Measurements from ENCODE around the gene URAD. TPM values are rescaled to one million over a fixed set of nuclear protein-coding genes. Genes with fewer than 3 reads are reported as not detected.
"Not testable (repeated sequence)": the region's sequence is repeated elsewhere in the genome, so short reads cannot be mapped to it uniquely, and the experiment has no call there.

The URAD gene
- total and polyA plus RNA-seq, 7 experiments from 2014 or later = not detected

GRCh38 chr13:27965343-27965739 is 23.2 kb downstream of the URAD start:
- no peaks in the 10 kb centered on the region for H3K9me3 ChIP-seq (ENCODE audit: control insufficient read depth in 2 of 3, low read length in 3 of 3)
- Mint-ChIP-seq H3K27me3 (peaks cover 64 to 83% (median 75%) of the 10 kb centered on the region in 5 donors), H3K36me3 (no peaks in the 10 kb centered on the region), H3K4me1 (peaks cover 6 to 32% (median 20%) of the 10 kb centered on the region in 7 donors), H3K4me3 (no peak overlapping the region), H3K9me3 (no peaks in the 10 kb centered on the region), H3K27ac (no peak overlapping the region)
- H3K4me1 ChIP-seq (ENCODE audit: control insufficient read depth in 2 of 2, insufficient read depth in 2 of 2, low read length in 2 of 2) = no peaks in the 10 kb centered on the region
- ATAC-seq = no peak
- no peaks in the 10 kb centered on the region for H3K36me3 ChIP-seq (ENCODE audit: control insufficient read depth in 2 of 3, insufficient read depth in 3 of 3, low read length in 3 of 3)
- ChIA-PET CTCF (no interaction called here), POLR2A (no interaction called here)
- H3K4me3 ChIP-seq (ENCODE audit: low read length) = no peak overlapping the region
- intact Hi-C loops (cut with micrococcal nuclease) = loop anchor here in 1 of 2 donors (5.0 kb wide), 1 partner anchor 178 kb away; no protein-coding TSS in a partner anchor
- no peak for DNase-seq
- H3K27ac ChIP-seq (ENCODE audit: low read depth, low read length) = no peak overlapping the region
- H3K27me3 ChIP-seq (ENCODE audit: control insufficient read depth in 2 of 2, insufficient read depth in 2 of 2, low read length in 2 of 2) = peaks cover 5 to 15% of the 10 kb centered on the region in 2 donors

- POLR2A ChIA-PET = no interaction called here
- Mint-ChIP-seq H3K36me3 (no peaks in the 10 kb centered on the region), H3K9me3 (no peaks in the 10 kb centered on the region), H3K4me3 (no peak overlapping the region), H3K4me1 (peaks cover 10 to 34% (median 22%) of the 10 kb centered on the region in 7 donors), H3K27ac (no peak overlapping the region), H3K27me3 (peaks cover 65 to 83% (median 75%) of the 10 kb centered on the region in 5 donors)
- Histone ChIP-seq H3K27ac (ENCODE audit: low read depth, low read length) (no peak overlapping the region), H3K4me1 (ENCODE audit: control insufficient read depth in 2 of 2, insufficient read depth in 2 of 2, low read length in 2 of 2) (no peaks in the 10 kb centered on the region), H3K9me3 (ENCODE audit: control insufficient read depth in 2 of 3, low read length in 3 of 3) (no peaks in the 10 kb centered on the region), H3K27me3 (ENCODE audit: control insufficient read depth in 2 of 2, insufficient read depth in 2 of 2, low read length in 2 of 2) (peaks cover 5 to 20% of the 10 kb centered on the region in 2 donors), H3K4me3 (ENCODE audit: low read length) (no peak overlapping the region), H3K36me3 (ENCODE audit: control insufficient read depth in 2 of 3, insufficient read depth in 3 of 3, low read length in 3 of 3) (no peaks in the 10 kb centered on the region)
- CTCF ChIA-PET = interaction anchor here (0.6 kb wide), 1 partner anchor 126 kb away, joined by 3 read pairs; no protein-coding TSS in a partner anchor
- intact Hi-C loops (cut with micrococcal nuclease) = loop anchor here in 1 of 2 donors (5.0 kb wide), 1 partner anchor 178 kb away; no protein-coding TSS in a partner anchor
- ATAC-seq (no peak), DNase-seq (no peak)
These were observed 23.7 kb downstream of the URAD start for GRCh38 chr13:27964741-27965323.

GRCh38 chr13:27964206-27964605 is 24.3 kb downstream of the URAD start:
- peaks cover 5 to 24% of the 10 kb centered on the region in 2 donors for H3K27me3 ChIP-seq (ENCODE audit: control insufficient read depth in 2 of 2, insufficient read depth in 2 of 2, low read length in 2 of 2)
- H3K4me3 ChIP-seq (ENCODE audit: low read length); H3K36me3 Mint-ChIP-seq; POLR2A ChIA-PET; H3K4me3 Mint-ChIP-seq; H3K27ac ChIP-seq (ENCODE audit: low read depth, low read length); H3K27ac Mint-ChIP-seq; H3K4me1 ChIP-seq (ENCODE audit: control insufficient read depth in 2 of 2, insufficient read depth in 2 of 2, low read length in 2 of 2); H3K9me3 ChIP-seq (ENCODE audit: control insufficient read depth in 2 of 3, low read length in 3 of 3); intact Hi-C loops (cut with micrococcal nuclease); ATAC-seq; H3K36me3 ChIP-seq (ENCODE audit: control insufficient read depth in 2 of 3, insufficient read depth in 3 of 3, low read length in 3 of 3); H3K9me3 Mint-ChIP-seq; DNase-seq: not testable (repeated sequence)
- peaks cover 65 to 83% (median 75%) of the 10 kb centered on the region in 5 donors for H3K27me3 Mint-ChIP-seq
- CTCF ChIA-PET = interaction anchor here (0.6 kb wide), 1 partner anchor 126 kb away, joined by 3 read pairs; no protein-coding TSS in a partner anchor
- H3K4me1 Mint-ChIP-seq = peaks cover 7 to 29% (median 21%) of the 10 kb centered on the region in 7 donors

GRCh38 chr13:27963491-27963890 is 25.0 kb downstream of the URAD start:
- no peak overlapping the region for H3K27ac Mint-ChIP-seq
- Histone ChIP-seq H3K4me3 (ENCODE audit: low read length) (no peak overlapping the region), H3K36me3 (ENCODE audit: control insufficient read depth in 2 of 3, insufficient read depth in 3 of 3, low read length in 3 of 3) (no peaks in the 10 kb centered on the region), H3K9me3 (ENCODE audit: control insufficient read depth in 2 of 3, low read length in 3 of 3) (no peaks in the 10 kb centered on the region), H3K4me1 (ENCODE audit: control insufficient read depth in 2 of 2, insufficient read depth in 2 of 2, low read length in 2 of 2) (no peaks in the 10 kb centered on the region), H3K27me3 (ENCODE audit: control insufficient read depth in 2 of 2, insufficient read depth in 2 of 2, low read length in 2 of 2) (peaks cover 5 to 24% of the 10 kb centered on the region in 2 donors), H3K27ac (ENCODE audit: low read depth, low read length) (no peak overlapping the region)
- POLR2A ChIA-PET = no interaction called here
- CTCF ChIA-PET = no interaction called here
- intact Hi-C loops (cut with micrococcal nuclease) = no loop called here
- H3K9me3 Mint-ChIP-seq = no peaks in the 10 kb centered on the region
- H3K4me3 Mint-ChIP-seq = no peak overlapping the region
- ATAC-seq = no peak
- no peaks in the 10 kb centered on the region for H3K36me3 Mint-ChIP-seq
- H3K27me3 Mint-ChIP-seq = peaks cover 68 to 87% (median 80%) of the 10 kb centered on the region in 5 donors
- peaks cover 5 to 26% (median 18%) of the 10 kb centered on the region in 7 donors for H3K4me1 Mint-ChIP-seq
- DNase-seq = no peak

- H3K27me3 ChIP-seq (ENCODE audit: control insufficient read depth in 2 of 2, insufficient read depth in 2 of 2, low read length in 2 of 2) = peaks cover 5 to 24% of the 10 kb centered on the region in 2 donors
- H3K36me3 ChIP-seq (ENCODE audit: control insufficient read depth in 2 of 3, insufficient read depth in 3 of 3, low read length in 3 of 3) = no peaks in the 10 kb centered on the region
- H3K4me3 ChIP-seq (ENCODE audit: low read length) = no peak overlapping the region
- no peak for DNase-seq
- no peaks in the 10 kb centered on the region for H3K36me3 Mint-ChIP-seq
- ChIA-PET POLR2A (no interaction called here), CTCF (no interaction called here)
- no peaks in the 10 kb centered on the region for H3K9me3 ChIP-seq (ENCODE audit: control insufficient read depth in 2 of 3, low read length in 3 of 3)
- ATAC-seq = no peak
- no peaks in the 10 kb centered on the region for H3K4me1 ChIP-seq (ENCODE audit: control insufficient read depth in 2 of 2, insufficient read depth in 2 of 2, low read length in 2 of 2)
- no peak overlapping the region for H3K27ac Mint-ChIP-seq
- no peaks in the 10 kb centered on the region for H3K9me3 Mint-ChIP-seq
- peaks cover 72 to 91% (median 83%) of the 10 kb centered on the region in 5 donors for H3K27me3 Mint-ChIP-seq
- H3K4me1 Mint-ChIP-seq = peaks cover 5 to 25% (median 17%) of the 10 kb centered on the region in 7 donors
- no peak overlapping the region for H3K4me3 Mint-ChIP-seq
- no peak overlapping the region for H3K27ac ChIP-seq (ENCODE audit: low read depth, low read length)
- intact Hi-C loops (cut with micrococcal nuclease) = no loop called here
These were observed 25.5 kb downstream of the URAD start for GRCh38 chr13:27962982-27963381.

GRCh38 chr13:27962128-27962841 is 26.2 kb downstream of the URAD start:
- no peaks in the 10 kb centered on the region for H3K9me3 Mint-ChIP-seq
- H3K27me3 Mint-ChIP-seq = peaks cover 69 to 91% (median 80%) of the 10 kb centered on the region in 5 donors
- no peak overlapping the region for H3K27ac Mint-ChIP-seq
- DNase-seq (no peak), ATAC-seq (no peak)
- ChIA-PET POLR2A (no interaction called here), CTCF (no interaction called here)
- peaks cover 5 to 24% of the 10 kb centered on the region in 2 donors for H3K27me3 ChIP-seq (ENCODE audit: control insufficient read depth in 2 of 2, insufficient read depth in 2 of 2, low read length in 2 of 2)
- peak overlapping the region in 6 of 10 donors; percentile 4 to 46 (median 27) for H3K4me3 Mint-ChIP-seq
- H3K4me3 ChIP-seq (ENCODE audit: low read length) = no peak overlapping the region
- H3K36me3 ChIP-seq (ENCODE audit: control insufficient read depth in 2 of 3, insufficient read depth in 3 of 3, low read length in 3 of 3) = no peaks in the 10 kb centered on the region
- no peaks in the 10 kb centered on the region for H3K36me3 Mint-ChIP-seq
- no peak overlapping the region for H3K27ac ChIP-seq (ENCODE audit: low read depth, low read length)
- H3K4me1 ChIP-seq (ENCODE audit: control insufficient read depth in 2 of 2, insufficient read depth in 2 of 2, low read length in 2 of 2) = no peaks in the 10 kb centered on the region
- H3K9me3 ChIP-seq (ENCODE audit: control insufficient read depth in 2 of 3, low read length in 3 of 3) = no peaks in the 10 kb centered on the region
- peaks cover 3 to 18% (median 10%) of the 10 kb centered on the region in 7 donors for H3K4me1 Mint-ChIP-seq
- intact Hi-C loops (cut with micrococcal nuclease) = no loop called here

Data from naive thymus-derived CD4-positive, alpha-beta T cell (primary cell).